Activated naive CD8-positive, alpha-beta T cell treated with anti-CD3 and anti-CD28 coated beads, Interleukin-2, amount 10 ng/mL, durations not matched to agents 7 days and 5 days (primary cell): Measurements from ENCODE around the gene ATXN3. TPM values are rescaled to one million over a fixed set of nuclear protein-coding genes. Genes with fewer than 3 reads are reported as not detected.
"Not testable (repeated sequence)": the region's sequence is repeated elsewhere in the genome, so short reads cannot be mapped to it uniquely, and the experiment has no call there.

Experiments used
- ATAC-seq: fragments of 150-1000 bp; cut with Tn5 transposase; one replicate; pipeline ENCODE4 v1.10.0; 2021; ENCODE audit warnings: low read depth, moderate library complexity
- POLR2A ChIA-PET: fragments of 350-600 bp; sonication (Branson Sonifier 250); formaldehyde crosslinking; loops from one replicate; lab custom pipeline; 2021; ENCODE audit warnings: antibody characterized with exemption; lab: Charles Lee
- DNase-seq: peaks from one replicate; pipeline ENCODE4 v3.0.0; 2021
- H3K27ac Mint-ChIP-seq: one replicate; pipeline ENCODE4 v1.8.0; 2022; ENCODE audit warnings: mild to moderate bottlenecking, mixed read lengths
- H3K27me3 Mint-ChIP-seq: one replicate; pipeline ENCODE4 v1.8.0; 2022; ENCODE audit warnings: mild to moderate bottlenecking, moderate library complexity, mixed read lengths
- H3K36me3 Mint-ChIP-seq: one replicate; pipeline ENCODE4 v1.8.0; 2021; ENCODE audit warnings: mild to moderate bottlenecking, mixed read lengths
- H3K4me1 Mint-ChIP-seq: one replicate; pipeline ENCODE4 v1.8.0; 2021; ENCODE audit warnings: mixed read lengths
- H3K4me3 Mint-ChIP-seq: one replicate; pipeline ENCODE4 v1.8.0; 2022; ENCODE audit warnings: mild to moderate bottlenecking, moderate library complexity, mixed read lengths
- H3K9me3 Mint-ChIP-seq: one replicate; pipeline ENCODE4 v1.8.0; 2021; ENCODE audit warnings: mixed read lengths
- total RNA-seq, 2 experiments: library from RNA; stranded (reverse); gene quantifications; one replicate each; pipeline ENCODE4 v1.2.3, GENCODE V29; 2021

The ATXN3 gene
- total RNA-seq, 2 experiments from 2014 or later = 39.1 to 41.8 TPM

DNA sequence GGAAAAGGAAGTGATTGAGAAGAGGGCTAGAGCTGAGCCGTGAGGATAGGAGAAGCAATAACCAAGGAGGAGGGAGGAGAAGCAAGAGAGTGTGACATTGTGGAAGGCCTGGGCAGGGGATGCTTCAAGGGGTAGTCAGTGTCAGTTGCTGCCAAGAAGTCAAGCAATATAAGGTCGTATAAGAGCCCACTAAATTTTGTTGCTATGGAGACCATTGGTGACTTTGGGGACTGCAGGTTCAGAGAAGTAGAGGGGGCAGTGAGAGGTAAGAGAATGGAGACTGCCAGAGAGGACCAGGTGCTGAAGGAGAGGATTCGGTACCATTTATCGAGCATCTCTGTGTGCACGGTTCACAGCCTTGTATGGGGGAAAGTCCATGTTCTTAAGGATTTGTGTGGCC is 3.1 kb upstream of the ATXN3 start:
- no peak overlapping the region for H3K27ac Mint-ChIP-seq
- no peak for ATAC-seq

DNA sequence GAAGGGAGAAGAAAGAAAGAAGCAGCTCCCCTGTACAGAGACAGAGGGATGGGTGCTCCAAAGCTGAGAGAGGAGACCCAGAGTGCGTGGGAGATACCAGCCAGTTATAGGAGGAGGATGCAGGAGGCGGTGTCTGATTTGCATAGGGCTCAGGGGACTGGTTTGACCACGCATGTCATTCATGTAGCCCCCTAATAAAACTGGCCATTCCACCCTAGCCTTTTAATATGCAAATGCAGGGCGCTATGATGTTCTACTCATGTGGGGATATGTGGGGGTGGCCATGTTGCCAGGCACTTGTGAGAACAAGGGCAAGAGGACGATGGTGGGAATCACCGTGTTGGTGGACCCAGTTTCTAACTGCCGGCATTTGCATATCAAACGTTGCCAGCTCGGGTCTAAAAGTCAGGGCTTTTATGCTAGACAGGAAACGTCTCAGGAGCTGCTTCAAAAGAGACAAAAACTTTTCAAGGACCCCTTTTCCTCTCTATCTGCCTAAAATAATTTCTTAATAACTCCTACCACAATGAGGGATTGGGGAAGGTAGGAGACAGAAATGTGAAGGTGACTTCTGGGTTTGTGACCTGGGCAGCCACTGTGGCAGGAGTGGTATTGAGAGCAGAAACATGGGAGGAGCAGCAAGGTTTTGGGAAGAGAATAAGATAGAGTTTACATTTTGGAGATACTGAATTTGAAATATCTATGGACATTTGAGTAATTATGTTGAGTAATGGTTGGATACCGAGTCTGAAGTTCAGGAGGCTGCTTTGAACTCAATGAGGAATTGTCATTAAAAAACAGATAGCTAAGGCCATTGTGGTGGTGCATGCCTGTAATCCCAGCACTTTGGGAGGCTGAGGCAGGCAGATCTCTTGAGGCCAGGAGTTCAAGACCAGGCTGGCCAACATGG is 2.2 kb upstream of the ATXN3 start:
- H3K4me3 Mint-ChIP-seq = peak overlapping the region; percentile 59
- POLR2A ChIA-PET = interaction anchor here (0.9 to 5.2 kb wide), 3 partner anchors 13 to 477 kb away, joined by 3 to 67 read pairs (median 31); partner anchors contain the start of genes CPSF2, NDUFB1 and TRIP11

More for the DNA sequence above, 3.1 kb upstream of the ATXN3 start:
- H3K36me3 Mint-ChIP-seq = no peaks in the 10 kb centered on the region
- POLR2A ChIA-PET = interaction anchor here (5.2 kb wide), 1 partner anchor 12 kb away, joined by 67 read pairs; the partner anchor contains the start of genes CPSF2 and NDUFB1
- H3K27me3 Mint-ChIP-seq = no peaks in the 10 kb centered on the region
- no peak for DNase-seq
- peaks cover 16% of the 10 kb centered on the region for H3K4me1 Mint-ChIP-seq
- no peaks in the 10 kb centered on the region for H3K9me3 Mint-ChIP-seq
- no peak overlapping the region for H3K4me3 Mint-ChIP-seq

DNA sequence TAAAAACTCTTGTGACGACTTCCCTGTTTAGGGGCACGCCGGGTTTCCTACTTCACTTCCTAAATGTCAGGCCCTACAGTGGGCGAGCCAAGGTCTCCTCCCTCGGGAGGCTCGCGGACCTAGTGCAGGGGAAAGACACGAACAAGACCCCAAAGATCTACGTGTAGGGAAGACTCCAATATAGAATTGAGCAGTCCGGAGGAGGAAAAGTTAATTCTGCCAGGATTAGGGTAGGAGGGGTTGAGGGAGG is 564 bp downstream of the ATXN3 start:
- Mint-ChIP-seq H3K27ac (peak overlapping the region; percentile 88), H3K36me3 (peaks cover 2% of the 10 kb centered on the region), H3K9me3 (no peaks in the 10 kb centered on the region), H3K4me1 (peaks cover 27% of the 10 kb centered on the region), H3K4me3 (peak overlapping the region; percentile 96), H3K27me3 (no peaks in the 10 kb centered on the region)
- ATAC-seq = no peak
- POLR2A ChIA-PET = interaction anchor here (0.6 to 5.2 kb wide), 3 partner anchors 16 to 66 kb away, joined by 3 to 67 read pairs (median 31); partner anchors contain the start of genes CPSF2, NDUFB1 and TRIP11
- DNase-seq = no peak

More for the DNA sequence above, 2.2 kb upstream of the ATXN3 start:
- peak overlapping the region; percentile 86 for H3K27ac Mint-ChIP-seq
- H3K9me3 Mint-ChIP-seq = no peaks in the 10 kb centered on the region
- ATAC-seq (no peak), DNase-seq (no peak)
- H3K27me3 Mint-ChIP-seq = no peaks in the 10 kb centered on the region
- peaks cover 20% of the 10 kb centered on the region for H3K4me1 Mint-ChIP-seq
- no peaks in the 10 kb centered on the region for H3K36me3 Mint-ChIP-seq

DNA sequence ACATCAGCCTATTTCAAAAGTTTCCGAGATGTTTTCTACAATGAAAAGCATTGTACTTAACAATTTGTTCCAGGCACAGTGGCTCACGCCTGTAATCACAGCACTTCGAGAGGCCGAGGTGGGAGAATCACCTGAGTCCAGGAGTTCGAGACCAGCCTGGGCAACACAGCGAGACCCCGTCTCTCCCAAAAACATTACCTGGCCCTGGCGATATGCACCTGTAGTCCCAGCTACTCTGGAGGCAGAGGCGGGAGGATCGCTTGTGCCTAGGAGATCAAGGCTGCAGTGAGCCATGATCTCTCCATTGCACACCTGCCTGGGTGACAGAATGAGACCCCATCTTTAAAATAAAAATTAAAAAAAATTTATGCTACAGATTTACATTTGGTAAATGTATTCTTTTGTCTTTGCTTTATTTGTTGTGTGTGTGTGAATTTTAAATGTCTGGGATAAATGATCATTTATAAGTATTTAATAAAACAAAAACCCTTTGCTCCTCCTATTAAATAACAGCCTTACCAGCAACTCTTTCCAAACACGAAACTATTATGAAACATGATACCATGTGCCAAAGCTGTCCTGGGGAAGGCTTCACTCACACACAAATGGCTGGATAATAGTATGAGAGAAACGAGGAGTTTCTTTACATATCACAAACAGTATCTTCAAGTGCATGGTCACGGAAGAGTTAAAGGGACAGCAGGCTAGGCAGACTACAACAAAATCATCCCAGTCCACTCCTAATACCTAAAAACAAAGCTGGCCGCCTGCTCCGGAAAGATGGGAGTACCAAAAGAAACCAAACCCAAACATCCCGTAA is 1.1 kb downstream of the ATXN3 start:
- ATAC-seq (no peak), DNase-seq (no peak)
- H3K9me3 Mint-ChIP-seq = no peaks in the 10 kb centered on the region
- H3K4me3 Mint-ChIP-seq = peak overlapping the region; percentile 96
- H3K27ac Mint-ChIP-seq = peak overlapping the region; percentile 88
- POLR2A ChIA-PET = interaction anchor here (0.6 to 5.2 kb wide), 3 partner anchors 17 to 65 kb away, joined by 3 to 67 read pairs (median 31); partner anchors contain the start of genes CPSF2, NDUFB1 and TRIP11
- peaks cover 27% of the 10 kb centered on the region for H3K4me1 Mint-ChIP-seq
- H3K27me3 Mint-ChIP-seq = no peaks in the 10 kb centered on the region
- H3K36me3 Mint-ChIP-seq = peaks cover 2% of the 10 kb centered on the region

DNA sequence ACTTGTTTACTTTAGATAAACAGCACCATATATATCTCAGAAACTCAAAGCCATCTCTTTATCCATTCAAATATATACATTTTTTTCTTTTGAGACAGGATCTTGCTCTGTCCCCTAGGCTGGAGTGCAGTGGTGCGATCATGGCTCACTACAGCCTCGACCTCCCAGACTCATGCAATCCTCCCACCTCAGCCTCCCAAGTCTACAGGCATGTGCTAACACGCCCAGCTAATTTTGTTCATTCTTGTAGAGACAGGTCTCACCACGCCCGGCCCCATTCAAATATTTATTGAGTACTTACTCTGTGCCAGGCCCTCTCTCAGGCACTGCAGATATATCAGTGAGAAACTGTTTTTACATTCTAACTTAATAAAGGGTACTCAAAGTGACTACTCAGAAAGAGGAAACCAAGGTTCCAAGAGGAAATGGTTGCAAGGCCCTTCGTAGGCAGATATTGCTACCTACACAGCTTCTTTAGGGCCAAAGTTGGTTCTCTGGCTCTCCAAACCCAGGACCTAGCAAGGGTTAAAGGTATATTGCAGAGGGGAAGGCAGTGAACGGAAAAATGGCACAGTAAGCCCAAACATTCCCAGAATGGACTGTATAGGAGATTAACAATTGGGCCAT is 2.9 kb downstream of the ATXN3 start:
- Mint-ChIP-seq H3K27me3 (no peaks in the 10 kb centered on the region), H3K4me1 (peaks cover 21% of the 10 kb centered on the region), H3K9me3 (no peaks in the 10 kb centered on the region), H3K4me3 (no peak overlapping the region), H3K36me3 (peaks cover 2% of the 10 kb centered on the region), H3K27ac (no peak overlapping the region)
- DNase-seq (no peak), ATAC-seq (no peak)
- POLR2A ChIA-PET = no interaction called here

DNA sequence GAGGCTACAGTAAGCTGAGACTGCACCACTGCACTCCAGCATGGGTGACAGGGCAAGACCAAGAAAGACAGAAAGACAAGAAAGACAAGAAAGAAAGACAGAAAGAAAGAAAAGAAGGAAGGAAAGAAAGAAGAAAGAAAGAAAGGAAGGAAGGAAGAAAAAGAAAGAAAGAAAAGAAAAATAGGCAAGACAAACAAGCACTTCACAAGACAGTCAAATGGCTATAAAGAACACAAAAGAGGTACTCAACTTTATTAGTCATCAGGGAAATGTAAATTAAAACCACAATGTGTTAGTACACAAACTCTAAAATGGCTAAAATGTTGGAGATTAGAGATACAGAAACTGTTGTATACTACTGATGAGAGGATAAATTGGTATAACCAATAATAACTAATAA is 6.6 kb downstream of the ATXN3 start:
- H3K27me3 Mint-ChIP-seq = no peaks in the 10 kb centered on the region
- POLR2A ChIA-PET = no interaction called here
- H3K27ac Mint-ChIP-seq = no peak overlapping the region
- H3K4me1 Mint-ChIP-seq = peaks cover 14% of the 10 kb centered on the region
- H3K36me3 Mint-ChIP-seq = peaks cover 7% of the 10 kb centered on the region
- ATAC-seq (no peak), DNase-seq (no peak)
- no peaks in the 10 kb centered on the region for H3K9me3 Mint-ChIP-seq
- no peak overlapping the region for H3K4me3 Mint-ChIP-seq

DNA sequence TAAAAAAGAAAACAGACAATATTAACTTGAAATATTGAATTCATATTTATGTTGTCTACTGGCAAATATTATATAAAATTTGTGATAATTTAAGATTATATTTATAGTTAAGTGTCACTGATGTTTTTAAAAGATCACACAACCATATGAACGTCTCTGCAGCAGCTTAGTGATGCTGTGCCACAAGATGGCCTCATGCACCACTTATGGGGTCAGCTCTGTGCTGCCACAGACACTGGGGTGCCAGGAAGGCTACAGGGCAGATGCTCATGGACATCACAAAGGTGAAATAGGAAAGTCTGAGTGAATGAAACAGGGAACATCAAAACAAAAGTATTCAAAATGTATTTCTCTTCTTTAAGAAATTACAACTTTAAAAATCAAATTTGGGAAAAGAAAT is 13.1 kb downstream of the ATXN3 start:
- POLR2A ChIA-PET = no interaction called here
- no peaks in the 10 kb centered on the region for H3K27me3 Mint-ChIP-seq
- H3K4me1 Mint-ChIP-seq = no peaks in the 10 kb centered on the region
- H3K36me3 Mint-ChIP-seq = peaks cover 12% of the 10 kb centered on the region
- ATAC-seq (no peak), DNase-seq (no peak)
- H3K27ac Mint-ChIP-seq = no peak overlapping the region
- H3K4me3 Mint-ChIP-seq = no peak overlapping the region
- H3K9me3 Mint-ChIP-seq = no peaks in the 10 kb centered on the region

DNA sequence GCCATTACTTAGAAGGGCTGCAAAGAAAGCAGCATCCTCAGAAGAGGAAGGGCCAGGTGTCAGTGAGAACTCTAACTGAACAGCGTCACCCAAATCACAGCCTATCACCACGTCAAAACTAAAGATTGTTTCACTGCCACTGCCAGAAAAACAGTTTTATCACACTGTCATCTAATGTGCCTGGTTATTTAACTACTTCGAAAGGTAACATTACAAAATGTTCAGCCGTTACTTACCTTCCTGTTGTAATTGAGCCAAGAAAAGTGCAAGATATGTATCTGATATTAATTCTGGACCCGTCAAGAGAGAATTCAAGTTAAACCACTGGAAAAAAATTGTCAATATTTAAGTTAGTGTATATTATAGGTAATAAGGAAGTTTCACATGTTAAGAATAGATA is 17.9 kb downstream of the ATXN3 start:
- H3K4me1 Mint-ChIP-seq = no peaks in the 10 kb centered on the region
- POLR2A ChIA-PET = no interaction called here
- ATAC-seq (no peak), DNase-seq (no peak)
- H3K27me3 Mint-ChIP-seq = no peaks in the 10 kb centered on the region
- peaks cover 21% of the 10 kb centered on the region for H3K36me3 Mint-ChIP-seq
- H3K9me3 Mint-ChIP-seq = no peaks in the 10 kb centered on the region
- H3K27ac Mint-ChIP-seq = no peak overlapping the region
- H3K4me3 Mint-ChIP-seq = no peak overlapping the region

DNA sequence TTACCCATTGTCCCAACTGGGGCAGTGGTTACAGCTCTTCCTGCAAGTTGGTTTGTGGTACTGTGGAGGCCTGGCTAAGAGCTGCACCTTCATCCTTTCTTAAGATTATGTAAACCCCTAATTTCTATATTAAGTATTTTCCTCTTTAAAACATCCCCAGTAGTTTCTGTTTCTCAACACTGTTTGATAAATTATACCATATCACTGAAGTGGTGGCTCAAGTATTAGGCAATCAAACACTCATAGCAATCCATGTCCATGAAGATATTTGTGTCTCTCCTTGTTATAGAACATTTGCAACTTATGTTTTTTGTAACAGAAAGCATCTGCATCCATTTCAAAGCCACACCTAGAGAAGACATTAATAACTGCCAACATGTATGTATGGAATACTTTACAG is 31.8 kb downstream of the ATXN3 start:
- peak overlapping the region; percentile 42 for H3K27ac Mint-ChIP-seq
- H3K36me3 Mint-ChIP-seq = peaks cover 5% of the 10 kb centered on the region
- H3K27me3 Mint-ChIP-seq = no peaks in the 10 kb centered on the region
- DNase-seq (no peak), ATAC-seq (no peak)
- H3K9me3 Mint-ChIP-seq = no peaks in the 10 kb centered on the region
- H3K4me1 Mint-ChIP-seq = peaks cover 7% of the 10 kb centered on the region
- no peak overlapping the region for H3K4me3 Mint-ChIP-seq
- POLR2A ChIA-PET = no interaction called here

DNA sequence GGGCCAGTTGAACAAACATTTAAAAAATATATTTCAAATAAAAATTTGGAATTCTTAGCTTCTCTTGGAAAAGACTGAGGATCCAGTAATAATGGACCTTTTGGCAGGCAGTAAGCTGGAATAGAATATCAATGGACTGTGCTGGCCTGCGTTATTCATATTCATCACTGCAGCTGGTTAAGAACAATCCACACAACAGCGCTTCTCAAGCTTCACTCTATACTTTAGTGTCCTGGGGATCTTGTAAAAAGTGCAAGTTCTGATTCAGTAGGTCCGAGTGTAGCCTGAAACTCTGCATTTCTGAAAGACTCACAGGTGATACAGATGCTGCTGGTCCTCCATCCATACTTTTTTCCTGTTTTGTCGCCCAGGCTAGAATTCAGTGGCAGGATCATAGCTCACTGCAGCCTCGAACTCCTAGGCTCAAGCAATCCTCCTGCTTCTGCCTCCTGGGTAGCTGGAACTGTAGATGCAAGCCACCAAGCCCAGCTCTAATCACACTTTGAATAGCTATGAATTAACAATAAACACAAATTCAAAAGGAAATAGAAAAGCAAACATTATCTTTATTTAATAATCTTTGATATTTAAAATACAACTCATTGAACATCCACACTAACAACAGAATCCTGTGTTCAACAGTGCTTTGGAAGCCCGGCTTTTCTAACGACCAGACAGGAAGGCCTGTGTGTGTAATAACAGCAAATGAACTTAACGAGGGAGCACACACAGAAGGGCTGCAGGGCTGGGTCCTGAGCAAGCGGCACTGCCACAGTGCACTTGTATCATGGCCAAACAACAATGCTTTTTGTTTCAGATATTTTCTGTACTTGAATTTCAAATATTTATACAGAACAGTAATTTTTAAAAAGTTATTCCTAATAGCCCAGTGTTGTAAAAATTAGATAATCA is 48.1 kb downstream of the ATXN3 start:
- Mint-ChIP-seq H3K27me3 (no peaks in the 10 kb centered on the region), H3K9me3 (no peaks in the 10 kb centered on the region), H3K27ac (no peak overlapping the region), H3K36me3 (peaks cover 2% of the 10 kb centered on the region), H3K4me3 (no peak overlapping the region), H3K4me1 (no peaks in the 10 kb centered on the region)
- POLR2A ChIA-PET = interaction anchor here (0.6 to 1.4 kb wide), 2 partner anchors 18 to 201 kb away, joined by 4 to 5 read pairs; partner anchors contain the start of gene TRIP11
- DNase-seq = no peak
- ATAC-seq = no peak

DNA sequence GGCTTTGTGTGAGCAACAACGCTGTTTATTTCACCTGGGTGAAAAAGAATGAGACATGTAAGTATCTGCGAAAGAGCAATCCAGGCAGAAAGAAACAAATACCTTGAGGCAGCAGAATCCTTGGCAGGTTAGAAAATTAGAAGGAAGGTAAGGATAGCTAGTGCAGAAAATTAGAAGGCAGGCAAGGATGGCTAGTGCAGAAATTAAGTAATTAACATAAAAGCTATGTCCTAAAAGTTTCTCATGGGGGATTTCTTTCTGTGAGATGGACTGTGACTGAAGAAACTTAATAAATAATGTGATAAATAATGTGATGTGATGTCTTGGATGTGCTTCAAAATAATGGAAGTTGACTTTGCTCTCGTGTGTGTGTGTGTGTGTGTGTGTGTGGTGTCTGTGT is 56.6 kb downstream of the ATXN3 start:
- Mint-ChIP-seq H3K36me3 (peaks cover 14% of the 10 kb centered on the region), H3K4me3 (no peak overlapping the region), H3K9me3 (peaks cover 7% of the 10 kb centered on the region), H3K27ac (no peak overlapping the region), H3K4me1 (peaks cover 1% of the 10 kb centered on the region), H3K27me3 (no peaks in the 10 kb centered on the region)
- no peak for ATAC-seq
- POLR2A ChIA-PET = interaction anchor here (1.0 kb wide), 1 partner anchor 9 kb away, joined by 6 read pairs; the partner anchor contains the start of gene TRIP11
- no peak for DNase-seq

DNA sequence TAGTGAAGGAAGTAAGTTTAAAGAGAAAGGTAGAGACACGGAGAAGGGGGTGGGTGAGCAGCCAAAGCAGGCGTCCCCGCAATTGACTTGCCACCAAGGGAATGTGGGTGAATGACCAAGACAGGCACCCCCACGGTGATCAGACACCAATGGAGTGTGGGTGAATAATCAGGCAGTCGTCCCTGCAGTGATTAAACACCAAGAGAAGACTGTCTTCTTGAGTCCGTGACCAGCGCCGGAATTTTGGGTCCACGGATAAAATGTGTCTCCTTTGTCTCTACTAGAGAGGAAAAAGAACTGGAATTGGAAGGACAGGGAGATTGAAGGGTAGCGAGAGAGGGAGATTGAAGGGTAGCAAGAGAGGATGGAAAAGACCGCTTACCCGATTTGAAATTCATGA is 57.2 kb downstream of the ATXN3 start:
- peaks cover 14% of the 10 kb centered on the region for H3K36me3 Mint-ChIP-seq
- POLR2A ChIA-PET, H3K9me3 Mint-ChIP-seq, DNase-seq, H3K4me1 Mint-ChIP-seq, H3K27me3 Mint-ChIP-seq, H3K27ac Mint-ChIP-seq, H3K4me3 Mint-ChIP-seq, ATAC-seq: not testable (repeated sequence)
